ENCODE data around the gene TPI1.

DNA sequence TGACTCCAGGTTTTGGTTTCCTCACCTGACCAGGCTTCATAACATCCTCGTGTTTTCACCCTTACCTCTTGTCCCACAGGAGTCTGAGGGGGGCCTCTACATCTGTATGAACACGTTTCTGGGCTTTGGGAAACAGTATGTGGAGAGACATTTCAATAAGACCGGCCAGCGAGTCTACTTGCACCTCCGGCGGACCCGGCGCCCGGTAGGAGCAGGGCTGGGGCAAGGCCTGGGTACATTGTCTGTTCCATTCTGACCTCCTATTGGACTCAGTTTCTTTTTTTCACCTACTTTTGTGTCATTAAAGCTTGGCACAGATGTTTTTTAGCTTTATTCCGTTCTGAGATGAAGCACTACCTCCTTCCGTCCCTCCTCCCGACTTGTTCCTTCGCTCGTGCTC, 12.0 kb upstream of the TPI1 start:
- TF ChIP-seq, protein P1, sequence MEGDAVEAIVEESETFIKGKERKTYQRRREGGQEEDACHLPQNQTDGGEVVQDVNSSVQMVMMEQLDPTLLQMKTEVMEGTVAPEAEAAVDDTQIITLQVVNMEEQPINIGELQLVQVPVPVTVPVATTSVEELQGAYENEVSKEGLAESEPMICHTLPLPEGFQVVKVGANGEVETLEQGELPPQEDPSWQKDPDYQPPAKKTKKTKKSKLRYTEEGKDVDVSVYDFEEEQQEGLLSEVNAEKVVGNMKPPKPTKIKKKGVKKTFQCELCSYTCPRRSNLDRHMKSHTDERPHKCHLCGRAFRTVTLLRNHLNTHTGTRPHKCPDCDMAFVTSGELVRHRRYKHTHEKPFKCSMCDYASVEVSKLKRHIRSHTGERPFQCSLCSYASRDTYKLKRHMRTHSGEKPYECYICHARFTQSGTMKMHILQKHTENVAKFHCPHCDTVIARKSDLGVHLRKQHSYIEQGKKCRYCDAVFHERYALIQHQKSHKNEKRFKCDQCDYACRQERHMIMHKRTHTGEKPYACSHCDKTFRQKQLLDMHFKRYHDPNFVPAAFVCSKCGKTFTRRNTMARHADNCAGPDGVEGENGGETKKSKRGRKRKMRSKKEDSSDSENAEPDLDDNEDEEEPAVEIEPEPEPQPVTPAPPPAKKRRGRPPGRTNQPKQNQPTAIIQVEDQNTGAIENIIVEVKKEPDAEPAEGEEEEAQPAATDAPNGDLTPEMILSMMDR (IDR thresholded peaks at IDR 0.05), result no peak
- TF ChIP-seq POLR2A (IDR thresholded peaks at IDR 0.05), result no peak

All from lower leg skin (tissue), 3 donors.